Measurements from ENCODE around the gene MFSD2A.

- TF ChIP-seq CTCF (IDR thresholded peaks at IDR 0.05; ENCODE audit: low read length) (no peak), EZH2 (IDR thresholded peaks at IDR 0.05; ENCODE audit: borderline replicate concordance, low read length) (no peak)
Observed at GRCh38 chr1:39936724-39937491, 18.0 kb upstream of the MFSD2A start.

All from OCI-LY1 (cell line).